ENCODE data around the gene CCL3. TPM values are rescaled to one million over a fixed set of nuclear protein-coding genes. Genes with fewer than 3 reads are reported as not detected.

CCL3 gene
- total RNA-seq (2014; rRNA removed; shearing (Covaris generic)), result not detected in 2 replicates

GRCh38 chr17:36089888-36090836 is at the start of gene CCL3:
Gene CCL3, minus strand, starts transcription at chr17:36090143. Its CDS starts 85 bp downstream, at chr17:36090058.

GRCh38 chr17:36103401-36103975 is 13.5 kb upstream of the CCL3 start, which contains the start of gene CCL4:
Gene CCL4, plus strand, starts transcription at chr17:36103827. Its CDS starts 79 bp downstream, at chr17:36103906.

GRCh38 chr17:36063786-36064541 is 26.0 kb downstream of the CCL3 start, which contains the start of gene CCL18:
Gene CCL18, plus strand, starts transcription at chr17:36064272. Its CDS starts 71 bp downstream, at chr17:36064343.

Small RNA genes within 50 kb of the gene (small RNA-seq; reads per million reads assigned to genes)
- gene RN7SL301P, result not detected

Other genes starting within 250 kb of the CCL3 start
- gene HEATR9, start 221.3 kb downstream of the CCL3 start, total RNA-seq (2014; rRNA removed; shearing (Covaris generic)), result not detected in 2 replicates
- not detected in 2 replicates for gene CCL5, start 209.8 kb downstream of the CCL3 start, total RNA-seq (2014; rRNA removed; shearing (Covaris generic))
- gene RDM1, start 159.4 kb downstream of the CCL3 start, total RNA-seq (2014; rRNA removed; shearing (Covaris generic)), result 3.1 and 4.3 TPM in 2 replicates
- not detected in 2 replicates for gene LYZL6, start 146.4 kb downstream of the CCL3 start, total RNA-seq (2014; rRNA removed; shearing (Covaris generic))
- gene CCL16, start 108.6 kb downstream of the CCL3 start, total RNA-seq (2014; rRNA removed; shearing (Covaris generic)), result not detected in 2 replicates
- gene CCL14, start 103.4 kb downstream of the CCL3 start, total RNA-seq (2014; rRNA removed; shearing (Covaris generic)), result not detected in 2 replicates
- gene CCL15, start 88.6 kb downstream of the CCL3 start, total RNA-seq (2014; rRNA removed; shearing (Covaris generic)), result not detected in 2 replicates
- not detected in 2 replicates for gene CCL23, start 72.2 kb downstream of the CCL3 start, total RNA-seq (2014; rRNA removed; shearing (Covaris generic))
- gene CCL18, start 25.9 kb downstream of the CCL3 start, total RNA-seq (2014; rRNA removed; shearing (Covaris generic)), result not detected in 2 replicates
- gene CCL4, start 13.7 kb upstream of the CCL3 start, total RNA-seq (2014; rRNA removed; shearing (Covaris generic)), result 0.72 TPM in 1 of 2 replicates, not detected in the other
- gene TBC1D3B, start 86.5 kb upstream of the CCL3 start, total RNA-seq (2014; rRNA removed; shearing (Covaris generic)), result 2.1 and 2.3 TPM in 2 replicates
- gene CCL3L1, start 106.6 kb upstream of the CCL3 start, total RNA-seq (2014; rRNA removed; shearing (Covaris generic)), result not detected in 2 replicates
- gene CCL4L2, start 120.9 kb upstream of the CCL3 start, total RNA-seq (2014; rRNA removed; shearing (Covaris generic)), result not detected in 2 replicates
- not detected in 2 replicates for gene TBC1D3I, start 174.4 kb upstream of the CCL3 start, total RNA-seq (2014; rRNA removed; shearing (Covaris generic))
- not detected in 2 replicates for gene TBC1D3G, start 233.7 kb upstream of the CCL3 start, total RNA-seq (2014; rRNA removed; shearing (Covaris generic))

Data from A375 (cell line).